ENCODE data around the gene MAP2K3. TPM values are rescaled to one million over a fixed set of nuclear protein-coding genes. Genes with fewer than 3 reads are reported as not detected.
"Not testable (repeated sequence)": the region's sequence is repeated elsewhere in the genome, so short reads cannot be mapped to it uniquely, and the experiment has no call there.

The MAP2K3 gene
- total RNA-seq, 1 experiment from 2014 or later, result 98.1 TPM

- H3K9me2 ChIP-seq (ENCODE audit: insufficient read depth); H3K4me3 ChIP-seq; H3K27ac ChIP-seq; H3K36me3 ChIP-seq (ENCODE audit: low read depth); H3F3A ChIP-seq (ENCODE audit: insufficient read depth, low read depth); H4K20me1 ChIP-seq (ENCODE audit: insufficient read depth); DNase-seq; H3K9me3 ChIP-seq (ENCODE audit: insufficient read depth, low read depth); H3K79me2 ChIP-seq (ENCODE audit: low read depth); H3K27me3 ChIP-seq (ENCODE audit: insufficient read depth, low read depth); POLR2A ChIA-PET (ENCODE audit: unreplicated experiment); BruUV-seq (replicated peaks); H3K4me2 ChIP-seq; H2AFZ ChIP-seq; H3K4me1 ChIP-seq (replicated peaks; ENCODE audit: insufficient read depth): not testable (repeated sequence)
- intact Hi-C loops (cut with micrococcal nuclease; ENCODE audit: unreplicated experiment), result loop anchor here (2.0 kb wide), 1 partner anchor 33 kb away; no protein-coding TSS in a partner anchor
- CTCF ChIA-PET, result interaction anchor here (0.7 kb wide), 1 partner anchor 31 kb away, joined by 7 read pairs; no protein-coding TSS in a partner anchor
Measured at GRCh38 chr17:21314261-21314664, 29.8 kb downstream of the MAP2K3 start.

- H4K20me1 ChIP-seq (ENCODE audit: insufficient read depth); H3K4me1 ChIP-seq (replicated peaks; ENCODE audit: insufficient read depth); H3K9me2 ChIP-seq (ENCODE audit: insufficient read depth); BruUV-seq (replicated peaks); H3K27ac ChIP-seq; POLR2A ChIA-PET (ENCODE audit: unreplicated experiment); H3K4me3 ChIP-seq; H3K9me3 ChIP-seq (ENCODE audit: insufficient read depth, low read depth); H3K4me2 ChIP-seq; H3F3A ChIP-seq (ENCODE audit: insufficient read depth, low read depth); H2AFZ ChIP-seq; H3K36me3 ChIP-seq (ENCODE audit: low read depth); DNase-seq; H3K79me2 ChIP-seq (ENCODE audit: low read depth); H3K27me3 ChIP-seq (ENCODE audit: insufficient read depth, low read depth): not testable (repeated sequence)
- intact Hi-C loops (cut with micrococcal nuclease; ENCODE audit: unreplicated experiment), result loop anchor here (2.0 kb wide), 1 partner anchor 34 kb away; no protein-coding TSS in a partner anchor
- CTCF ChIA-PET, result interaction anchor here (0.6 to 0.7 kb wide), 2 partner anchors 32 to 1039 kb away, joined by 4 to 7 read pairs; no protein-coding TSS in a partner anchor
Measured at GRCh38 chr17:21314701-21315111, 30.2 kb downstream of the MAP2K3 start.

GRCh38 chr17:21315246-21316000 lies 30.9 kb downstream of the MAP2K3 start:
- H3K4me2 ChIP-seq; H3K27me3 ChIP-seq (ENCODE audit: insufficient read depth, low read depth); H4K20me1 ChIP-seq (ENCODE audit: insufficient read depth); H3K27ac ChIP-seq; POLR2A ChIA-PET (ENCODE audit: unreplicated experiment); H3K4me3 ChIP-seq; H3F3A ChIP-seq (ENCODE audit: insufficient read depth, low read depth); H3K36me3 ChIP-seq (ENCODE audit: low read depth); DNase-seq; H3K9me3 ChIP-seq (ENCODE audit: insufficient read depth, low read depth); H3K9me2 ChIP-seq (ENCODE audit: insufficient read depth); BruUV-seq (replicated peaks); H2AFZ ChIP-seq; H3K79me2 ChIP-seq (ENCODE audit: low read depth); H3K4me1 ChIP-seq (replicated peaks; ENCODE audit: insufficient read depth): not testable (repeated sequence)
- CTCF ChIA-PET, result interaction anchor here (0.6 to 0.7 kb wide), 2 partner anchors 33 to 1040 kb away, joined by 4 to 7 read pairs; no protein-coding TSS in a partner anchor
- intact Hi-C loops (cut with micrococcal nuclease; ENCODE audit: unreplicated experiment), result loop anchor here (2.0 kb wide), 1 partner anchor 35 kb away; no protein-coding TSS in a partner anchor

- H3K79me2 ChIP-seq (ENCODE audit: low read depth); H3K4me2 ChIP-seq; POLR2A ChIA-PET (ENCODE audit: unreplicated experiment); intact Hi-C loops (cut with micrococcal nuclease; ENCODE audit: unreplicated experiment); H3K36me3 ChIP-seq (ENCODE audit: low read depth); H3K4me3 ChIP-seq; CTCF ChIA-PET; H3F3A ChIP-seq (ENCODE audit: insufficient read depth, low read depth); H4K20me1 ChIP-seq (ENCODE audit: insufficient read depth); H2AFZ ChIP-seq; H3K9me2 ChIP-seq (ENCODE audit: insufficient read depth); H3K27ac ChIP-seq; BruUV-seq (replicated peaks); H3K9me3 ChIP-seq (ENCODE audit: insufficient read depth, low read depth); DNase-seq; H3K27me3 ChIP-seq (ENCODE audit: insufficient read depth, low read depth); H3K4me1 ChIP-seq (replicated peaks; ENCODE audit: insufficient read depth): not testable (repeated sequence)
Measured at GRCh38 chr17:21316212-21316886, 31.8 kb downstream of the MAP2K3 start.

- POLR2A ChIA-PET (ENCODE audit: unreplicated experiment); DNase-seq; H3K27me3 ChIP-seq (ENCODE audit: insufficient read depth, low read depth); H3K27ac ChIP-seq; BruUV-seq (replicated peaks); H3K4me2 ChIP-seq; H2AFZ ChIP-seq; H3K9me3 ChIP-seq (ENCODE audit: insufficient read depth, low read depth); H3F3A ChIP-seq (ENCODE audit: insufficient read depth, low read depth); intact Hi-C loops (cut with micrococcal nuclease; ENCODE audit: unreplicated experiment); H4K20me1 ChIP-seq (ENCODE audit: insufficient read depth); CTCF ChIA-PET; H3K79me2 ChIP-seq (ENCODE audit: low read depth); H3K9me2 ChIP-seq (ENCODE audit: insufficient read depth); H3K4me1 ChIP-seq (replicated peaks; ENCODE audit: insufficient read depth); H3K36me3 ChIP-seq (ENCODE audit: low read depth); H3K4me3 ChIP-seq: not testable (repeated sequence)
Measured at GRCh38 chr17:21316887-21317500, 32.5 kb downstream of the MAP2K3 start.

GRCh38 chr17:21317821-21318220 lies 33.3 kb downstream of the MAP2K3 start:
- H3K79me2 ChIP-seq (ENCODE audit: low read depth); H3K27ac ChIP-seq; H3K4me3 ChIP-seq; H3K4me2 ChIP-seq; intact Hi-C loops (cut with micrococcal nuclease; ENCODE audit: unreplicated experiment); POLR2A ChIA-PET (ENCODE audit: unreplicated experiment); H3K9me3 ChIP-seq (ENCODE audit: insufficient read depth, low read depth); H2AFZ ChIP-seq; CTCF ChIA-PET; H3K27me3 ChIP-seq (ENCODE audit: insufficient read depth, low read depth); H4K20me1 ChIP-seq (ENCODE audit: insufficient read depth); H3F3A ChIP-seq (ENCODE audit: insufficient read depth, low read depth); H3K36me3 ChIP-seq (ENCODE audit: low read depth); BruUV-seq (replicated peaks); DNase-seq; H3K4me1 ChIP-seq (replicated peaks; ENCODE audit: insufficient read depth); H3K9me2 ChIP-seq (ENCODE audit: insufficient read depth): not testable (repeated sequence)

Measured in PC-9 (cell line).